HG03108 (cell line): ENCODE data around the gene SPTSSA.
A peak's percentile ranks its signal among the peaks of the same experiment; 100 is the strongest.
"Not testable (repeated sequence)": the region's sequence is repeated elsewhere in the genome, so short reads cannot be mapped to it uniquely, and the experiment has no call there.

Experiments used
- ATAC-seq: cut with Tn5 transposase; IDR thresholded peaks from one replicate; pipeline ENCODE4 v1.9.1; 2021; ENCODE audit warnings: moderate library complexity; ENCODE audit not compliant: unreplicated experiment

Gene SPTSSA, protein sequence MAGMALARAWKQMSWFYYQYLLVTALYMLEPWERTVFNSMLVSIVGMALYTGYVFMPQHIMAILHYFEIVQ

GRCh38 chr14:34462132-34462893 lies at the start of gene SPTSSA:
Gene SPTSSA (minus strand): TSS chr14:34462240. CDS start chr14:34462207, 33 bp downstream.
- ATAC-seq = peak; percentile 86

DNA sequence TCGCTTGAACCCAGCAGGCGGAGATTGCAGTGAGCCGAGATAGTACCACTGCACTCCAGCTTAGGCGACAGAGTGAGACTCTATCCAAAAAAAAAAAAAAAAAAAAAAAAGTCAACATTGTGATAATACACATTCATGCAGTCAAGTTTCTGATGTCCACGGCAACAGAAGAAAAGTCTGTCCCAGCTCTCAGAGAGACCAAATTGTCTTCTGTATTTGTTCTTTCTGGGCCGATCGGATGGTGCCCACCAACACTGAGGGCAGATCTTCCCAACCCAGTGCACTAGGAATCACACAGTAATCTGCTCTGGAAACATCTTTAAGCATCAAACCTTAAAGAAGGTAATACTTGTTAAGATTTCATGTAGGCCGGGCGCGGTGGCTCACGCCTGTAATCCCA lies 45.8 kb upstream of the SPTSSA start:
- no peak for ATAC-seq

- ATAC-seq = no peak
Measured at GRCh38 chr14:34507459-34507858, 45.4 kb upstream of the SPTSSA start.

- ATAC-seq = not testable (repeated sequence)
Measured at GRCh38 chr14:34505124-34505491, 43.1 kb upstream of the SPTSSA start.

- not testable (repeated sequence) for ATAC-seq
Measured at GRCh38 chr14:34504027-34504426, 42.0 kb upstream of the SPTSSA start.

DNA sequence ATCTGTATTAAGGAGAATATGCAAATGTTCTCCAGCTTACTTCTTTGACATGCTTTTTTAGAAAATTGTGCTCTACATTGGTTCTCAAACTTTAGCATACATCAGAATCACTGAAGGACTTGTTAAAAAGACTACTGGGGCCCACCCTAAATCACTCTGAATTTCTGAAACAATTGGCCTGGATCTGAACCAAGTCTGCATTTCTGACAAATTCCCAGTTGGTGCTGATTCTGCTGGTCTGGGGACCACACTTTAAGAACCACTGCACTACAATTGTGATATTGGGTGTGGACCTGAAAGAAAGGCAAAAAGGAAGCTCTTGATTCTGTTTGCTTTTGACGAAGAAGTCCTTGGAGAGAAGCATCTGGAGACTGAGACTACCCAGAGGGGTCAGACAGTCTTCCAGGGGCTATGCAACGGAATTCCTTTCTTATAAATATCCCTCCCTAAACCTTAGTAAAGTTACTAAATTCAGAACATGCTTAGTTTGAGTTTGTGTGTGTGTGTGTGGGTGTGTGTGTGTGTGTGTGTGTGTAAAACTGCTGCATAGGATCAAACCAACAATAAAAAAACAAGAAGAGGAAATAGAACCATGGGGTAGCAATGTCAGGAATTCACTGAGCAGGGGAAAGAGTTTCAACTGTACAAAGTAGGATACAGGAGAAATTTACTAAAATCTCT lies 40.6 kb upstream of the SPTSSA start:
- no peak for ATAC-seq

DNA sequence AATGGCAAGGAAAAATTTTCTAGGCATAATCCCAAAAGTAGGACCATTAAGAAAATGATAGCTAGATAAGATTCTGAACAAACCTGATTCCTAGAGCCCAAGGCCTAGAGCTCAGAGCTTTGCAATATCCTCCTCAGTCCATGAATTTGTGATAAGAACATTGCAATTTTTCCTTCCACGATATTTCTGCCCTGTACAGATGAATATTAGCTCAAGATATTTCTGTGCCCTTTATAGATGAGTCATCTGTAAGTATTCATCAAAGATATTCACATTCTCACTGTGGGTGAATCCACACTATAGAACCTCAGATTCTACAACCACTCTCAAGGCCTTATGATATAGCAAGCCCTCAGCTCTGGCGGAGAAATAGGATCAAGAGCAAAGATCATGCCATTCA lies 40.0 kb upstream of the SPTSSA start:
- no peak for ATAC-seq

GRCh38 chr14:34501004-34501580 lies 39.1 kb upstream of the SPTSSA start:
- no peak for ATAC-seq

DNA sequence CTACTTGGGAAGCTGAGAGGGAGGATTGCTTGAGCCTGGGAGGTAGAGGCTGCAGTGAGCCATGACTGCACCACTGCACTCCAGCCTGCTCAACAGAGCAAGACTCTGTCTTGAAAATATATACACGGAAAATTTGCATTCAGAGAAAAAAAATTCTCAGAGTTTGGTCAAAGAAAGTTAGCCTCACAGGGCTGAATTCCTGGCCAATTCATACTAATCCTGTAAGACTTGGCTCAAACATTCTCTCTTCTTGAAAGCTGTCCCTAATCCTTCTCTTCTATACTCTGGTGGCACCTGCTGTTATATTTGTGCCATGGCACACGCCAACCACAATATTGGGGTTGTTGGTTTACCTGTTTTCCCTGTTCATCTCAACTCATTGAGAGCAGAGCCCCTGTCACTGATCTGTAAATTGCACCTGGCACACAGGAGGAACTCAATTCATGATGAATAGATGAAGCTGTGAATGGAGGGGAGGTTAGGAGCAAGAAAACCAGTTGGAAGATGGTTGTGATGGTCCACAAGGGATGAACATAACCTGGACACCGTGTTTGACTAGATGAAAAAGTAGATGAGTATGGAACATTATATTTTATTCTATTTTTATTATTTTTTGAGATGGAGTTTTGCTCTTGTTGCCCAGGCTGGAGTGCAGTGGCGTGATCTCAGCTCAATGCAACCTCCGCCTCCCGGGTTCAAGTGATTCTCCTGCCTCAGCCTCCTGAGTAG lies 36.8 kb upstream of the SPTSSA start:
- no peak for ATAC-seq

DNA sequence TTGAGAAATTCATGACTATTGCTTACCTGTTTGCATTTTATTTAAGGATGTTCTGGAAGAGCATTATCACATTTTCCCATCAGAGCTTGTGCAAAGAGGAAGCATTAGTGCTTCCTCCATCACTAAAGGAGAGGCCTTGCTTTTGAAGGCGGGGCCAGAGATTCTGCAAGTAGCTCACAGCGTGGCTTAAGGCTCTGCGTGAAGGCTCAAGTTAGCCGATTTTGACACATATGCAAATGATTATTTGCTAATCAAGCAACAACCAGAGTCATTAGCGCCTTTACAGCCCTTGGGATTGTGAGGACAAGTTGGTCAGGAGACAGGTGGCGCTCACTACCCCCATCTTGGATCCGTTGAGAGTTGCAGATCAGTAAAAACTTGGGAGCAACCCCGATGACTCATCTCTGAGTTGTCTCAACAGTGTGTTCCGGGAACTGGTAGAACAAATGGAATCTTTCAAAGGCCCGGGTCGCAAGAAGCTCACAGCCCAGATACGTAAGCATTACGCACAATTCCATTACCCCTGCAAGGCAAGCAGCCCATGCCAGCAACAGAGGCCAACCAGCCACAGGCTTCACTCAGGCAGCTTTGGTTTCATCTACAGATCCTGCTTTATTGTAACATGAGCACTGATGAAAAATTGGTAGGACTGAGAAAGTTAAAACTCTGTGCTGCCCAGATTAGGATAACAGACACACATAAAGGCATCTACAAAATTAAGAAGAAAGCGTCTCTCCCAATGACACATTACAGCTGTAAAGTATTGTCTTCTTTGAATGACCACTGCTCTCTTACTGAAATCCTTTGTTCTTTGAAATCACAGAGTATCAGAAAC lies 34.9 kb upstream of the SPTSSA start:
- ATAC-seq = no peak

GRCh38 chr14:34496007-34496678 lies 34.1 kb upstream of the SPTSSA start:
- ATAC-seq = no peak

GRCh38 chr14:34489324-34489723 lies 27.3 kb upstream of the SPTSSA start:
- ATAC-seq = no peak

GRCh38 chr14:34488528-34488927 lies 26.5 kb upstream of the SPTSSA start:
- no peak for ATAC-seq

GRCh38 chr14:34484726-34485125 lies 22.7 kb upstream of the SPTSSA start:
- no peak for ATAC-seq

- ATAC-seq = no peak
Measured at GRCh38 chr14:34482463-34482862, 20.4 kb upstream of the SPTSSA start.

- ATAC-seq = no peak
Measured at GRCh38 chr14:34479694-34480093, 17.7 kb upstream of the SPTSSA start.

- no peak for ATAC-seq
Measured at GRCh38 chr14:34478261-34478660, 16.2 kb upstream of the SPTSSA start.

GRCh38 chr14:34476036-34476435 lies 14.0 kb upstream of the SPTSSA start:
- ATAC-seq = not testable (repeated sequence)

GRCh38 chr14:34475163-34475562 lies 13.1 kb upstream of the SPTSSA start:
- ATAC-seq = no peak

DNA sequence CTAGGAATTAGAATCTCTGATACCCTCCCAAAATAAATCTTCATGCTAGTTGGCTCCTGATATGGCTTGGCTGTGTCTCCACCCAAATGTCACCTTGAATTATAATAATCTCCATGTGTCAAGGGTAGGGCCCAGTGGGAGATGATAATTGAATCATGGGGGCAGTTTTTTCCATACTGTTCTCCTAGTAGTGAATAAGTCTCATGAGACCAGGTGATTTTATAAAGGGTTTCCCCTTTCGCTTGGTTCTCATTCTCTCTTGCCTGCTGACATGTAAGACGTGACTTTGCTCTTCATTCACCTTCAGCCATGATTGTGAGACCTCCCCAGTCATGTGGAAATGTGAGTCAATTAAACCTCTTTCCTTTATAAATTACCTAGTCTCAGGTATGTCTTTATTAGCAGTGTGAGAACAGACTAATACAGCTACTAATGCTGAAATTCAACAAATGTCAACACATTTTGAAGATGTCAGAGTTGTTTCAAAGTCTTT lies 12.2 kb upstream of the SPTSSA start:
- ATAC-seq = no peak
